ENCODE results near the gene MYH15.

GRCh38 chr3:108495717-108496116 lies 14.7 kb downstream of the MYH15 start:
- TF ChIP-seq SP1 (IDR thresholded peaks at IDR 0.05) (no peak), FOXK2 (IDR thresholded peaks at IDR 0.05) (no peak), TARDBP (IDR thresholded peaks at IDR 0.05) (no peak), ELF4 (IDR thresholded peaks at IDR 0.05) (no peak)
